ENCODE results near the gene TMBIM4.

DNA sequence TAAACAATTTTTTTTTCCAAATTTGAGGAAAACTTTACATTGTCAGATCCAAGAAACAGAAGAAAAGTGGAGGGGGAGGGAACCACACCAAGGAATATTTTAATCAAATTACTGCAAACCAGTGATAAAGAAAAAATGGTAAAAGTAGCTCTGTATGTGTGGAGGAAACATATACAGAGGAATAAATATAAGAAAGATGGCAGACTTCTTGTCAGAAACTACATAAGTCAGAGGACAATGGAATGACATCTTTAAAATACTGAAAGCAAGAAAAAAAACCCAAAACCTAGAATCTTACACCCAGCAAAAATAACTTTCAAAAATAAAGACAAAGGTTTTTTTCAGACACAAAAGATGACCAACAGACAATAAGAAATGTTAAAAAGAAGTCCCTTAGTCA is 29.1 kb downstream of the TMBIM4 start:
- TF ChIP-seq, protein P1, sequence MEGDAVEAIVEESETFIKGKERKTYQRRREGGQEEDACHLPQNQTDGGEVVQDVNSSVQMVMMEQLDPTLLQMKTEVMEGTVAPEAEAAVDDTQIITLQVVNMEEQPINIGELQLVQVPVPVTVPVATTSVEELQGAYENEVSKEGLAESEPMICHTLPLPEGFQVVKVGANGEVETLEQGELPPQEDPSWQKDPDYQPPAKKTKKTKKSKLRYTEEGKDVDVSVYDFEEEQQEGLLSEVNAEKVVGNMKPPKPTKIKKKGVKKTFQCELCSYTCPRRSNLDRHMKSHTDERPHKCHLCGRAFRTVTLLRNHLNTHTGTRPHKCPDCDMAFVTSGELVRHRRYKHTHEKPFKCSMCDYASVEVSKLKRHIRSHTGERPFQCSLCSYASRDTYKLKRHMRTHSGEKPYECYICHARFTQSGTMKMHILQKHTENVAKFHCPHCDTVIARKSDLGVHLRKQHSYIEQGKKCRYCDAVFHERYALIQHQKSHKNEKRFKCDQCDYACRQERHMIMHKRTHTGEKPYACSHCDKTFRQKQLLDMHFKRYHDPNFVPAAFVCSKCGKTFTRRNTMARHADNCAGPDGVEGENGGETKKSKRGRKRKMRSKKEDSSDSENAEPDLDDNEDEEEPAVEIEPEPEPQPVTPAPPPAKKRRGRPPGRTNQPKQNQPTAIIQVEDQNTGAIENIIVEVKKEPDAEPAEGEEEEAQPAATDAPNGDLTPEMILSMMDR (conservative IDR thresholded peaks at IDR 0.05; ENCODE audit: low read depth, low read length) = no peak
- TF ChIP-seq EZH2 (IDR thresholded peaks at IDR 0.05; ENCODE audit: low read length, unreplicated experiment) = no peak
- no peak for TF ChIP-seq EZH2phosphoT487 (IDR thresholded peaks at IDR 0.05; ENCODE audit: borderline replicate concordance, low read length)

Data from PC-3 (cell line).